Mesenteric fat pad (tissue), 1 donor: Measurements from ENCODE around the gene SCPEP1. TPM values are rescaled to one million over a fixed set of nuclear protein-coding genes. Genes with fewer than 3 reads are reported as not detected.
"Not testable (repeated sequence)": the region's sequence is repeated elsewhere in the genome, so short reads cannot be mapped to it uniquely, and the experiment has no call there.

Experiments
- DNase-seq: peaks from one replicate; pipeline ENCODE4 v3.0.0-alpha.2; 2020; ENCODE audit warnings: low spot score
- total RNA-seq: library from RNA; stranded (reverse); fragmentation: NEBNext Ultra II Directional; extraction: Animal tissue kit (Norgen Biotek cat#: 25700); gene quantifications from one replicate; pipeline ENCODE4 v1.2.1, GENCODE V29; 2021
- donor health status: DM: yes; HTN: yes; CAD: no.

The SCPEP1 gene
- total RNA-seq, 1 donor from 2014 or later = 99.4 TPM

- DNase-seq = peak; percentile 97
Observed at GRCh38 chr17:56960596-56961538, 17.1 kb upstream of the SCPEP1 start, which contains the start of gene COIL. Gene COIL (minus strand): TSS chr17:56961050. CDS start chr17:56961019, 31 bp downstream.

- not testable (repeated sequence) for DNase-seq
Observed at GRCh38 chr17:56965241-56965640, 12.7 kb upstream of the SCPEP1 start.

GRCh38 chr17:56965681-56966080 lies 12.2 kb upstream of the SCPEP1 start:
- DNase-seq = not testable (repeated sequence)

- no peak for DNase-seq
Observed at GRCh38 chr17:56966338-56966737, 11.6 kb upstream of the SCPEP1 start.

- no peak for DNase-seq
Observed at GRCh38 chr17:56970974-56971373, 7.0 kb upstream of the SCPEP1 start.

GRCh38 chr17:56972111-56972730 lies 5.7 kb upstream of the SCPEP1 start:
- DNase-seq = no peak

- no peak for DNase-seq
Observed at GRCh38 chr17:56973520-56973919, 4.4 kb upstream of the SCPEP1 start.

- DNase-seq = no peak
Observed at GRCh38 chr17:56974055-56974454, 3.9 kb upstream of the SCPEP1 start.

- DNase-seq = no peak
Observed at GRCh38 chr17:56975656-56976055, 2.3 kb upstream of the SCPEP1 start.

GRCh38 chr17:56976941-56977608 lies 856 bp upstream of the SCPEP1 start:
- no peak for DNase-seq

- no peak for DNase-seq
Observed at GRCh38 chr17:56978441-56979090, 635 bp downstream of the SCPEP1 start.

- DNase-seq = no peak
Observed at GRCh38 chr17:56979091-56979480, 1.2 kb downstream of the SCPEP1 start.

- not testable (repeated sequence) for DNase-seq
Observed at GRCh38 chr17:56980526-56980925, 2.6 kb downstream of the SCPEP1 start.

GRCh38 chr17:56982312-56982711 lies 4.4 kb downstream of the SCPEP1 start:
- DNase-seq = no peak

GRCh38 chr17:56983366-56983765 lies 5.4 kb downstream of the SCPEP1 start:
- DNase-seq = no peak

GRCh38 chr17:56985371-56986162 lies 7.6 kb downstream of the SCPEP1 start:
- no peak for DNase-seq

GRCh38 chr17:56987283-56987834 lies 9.4 kb downstream of the SCPEP1 start:
- no peak for DNase-seq

- DNase-seq = no peak
Observed at GRCh38 chr17:56988901-56989572, 11.1 kb downstream of the SCPEP1 start.

GRCh38 chr17:56992364-56992763 lies 14.4 kb downstream of the SCPEP1 start:
- DNase-seq = no peak
